ENCODE data around the gene TAS1R3. TPM values are rescaled to one million over a fixed set of nuclear protein-coding genes. Genes with fewer than 3 reads are reported as not detected.

TAS1R3 gene
- total RNA-seq, 2 experiments from 2014 or later = 1.2 to 1.3 TPM

DNA sequence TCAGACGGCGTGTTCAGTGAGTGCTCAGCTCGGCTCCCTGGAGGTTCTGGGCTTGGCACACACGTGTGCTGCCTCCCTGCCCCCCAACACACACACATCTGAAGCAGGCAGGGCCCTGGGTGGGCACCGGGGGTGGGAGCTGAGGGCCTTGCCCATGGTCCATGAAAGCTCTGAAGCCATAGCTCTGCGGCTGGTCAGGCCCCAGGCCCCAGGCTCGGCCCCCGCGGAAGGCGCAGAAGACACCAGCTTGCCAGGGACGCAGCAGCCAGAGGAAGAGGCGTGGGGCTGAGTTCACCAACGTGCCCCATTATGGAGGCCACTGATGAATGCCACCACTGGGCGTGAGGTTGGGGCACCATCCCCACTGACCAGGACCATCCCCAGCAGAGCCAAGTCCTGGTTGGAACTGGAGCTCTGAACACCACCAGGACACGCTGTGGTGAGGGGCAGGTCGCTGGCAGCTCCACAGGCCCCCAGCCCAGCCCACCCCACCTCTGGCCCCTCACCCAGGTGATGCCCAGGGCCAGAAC lies 39.8 kb downstream of the TAS1R3 start:
- Mint-ChIP-seq H3K27me3 (no peaks in the 10 kb centered on the region), H3K4me1 (peaks cover 12% of the 10 kb centered on the region), H3K36me3 (no peaks in the 10 kb centered on the region), H3K4me3 (peak overlapping the region; percentile 49), H3K9me3 (no peaks in the 10 kb centered on the region), H3K27ac (no peak overlapping the region)
- ATAC-seq (ENCODE audit: low read depth) (no peak), DNase-seq (no peak)
- POLR2A ChIA-PET = interaction anchor here (1.0 to 3.3 kb wide), 7 partner anchors 12 to 97 kb away, joined by 3 to 11 read pairs (median 6); partner anchors contain the start of genes CCNL2, MRPL20, MXRA8 and UBE2J2

DNA sequence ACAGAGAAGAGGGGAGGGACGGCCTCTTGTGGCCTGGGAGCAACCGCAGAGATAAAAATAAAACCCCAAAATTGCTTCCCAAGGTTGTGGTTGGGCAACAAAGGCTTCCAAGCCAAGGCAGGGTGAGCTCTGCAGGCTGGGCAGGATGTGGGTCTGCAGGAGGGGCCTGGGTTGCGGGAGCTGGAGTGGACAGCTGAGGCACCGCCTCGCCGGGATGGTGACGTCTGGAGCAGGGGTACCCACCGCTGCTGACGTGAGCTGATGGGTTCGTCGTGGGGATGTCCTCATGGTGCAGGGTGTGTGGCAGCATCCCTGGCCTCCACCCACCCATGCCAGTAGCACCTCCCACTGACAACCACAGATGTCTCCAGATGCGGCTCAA lies 40.3 kb downstream of the TAS1R3 start:
- H3K27ac Mint-ChIP-seq = peak overlapping the region; percentile 51
- DNase-seq = peak; percentile 78
- peak; percentile 38 for ATAC-seq (ENCODE audit: low read depth)
- H3K9me3 Mint-ChIP-seq = no peaks in the 10 kb centered on the region
- H3K4me3 Mint-ChIP-seq = peak overlapping the region; percentile 49
- H3K4me1 Mint-ChIP-seq = peaks cover 12% of the 10 kb centered on the region
- H3K36me3 Mint-ChIP-seq = no peaks in the 10 kb centered on the region
- H3K27me3 Mint-ChIP-seq = no peaks in the 10 kb centered on the region
- POLR2A ChIA-PET = interaction anchor here (0.6 to 3.3 kb wide), 9 partner anchors 13 to 185 kb away, joined by 3 to 11 read pairs (median 4); partner anchors contain the start of genes CCNL2, MRPL20, MXRA8 and UBE2J2

DNA sequence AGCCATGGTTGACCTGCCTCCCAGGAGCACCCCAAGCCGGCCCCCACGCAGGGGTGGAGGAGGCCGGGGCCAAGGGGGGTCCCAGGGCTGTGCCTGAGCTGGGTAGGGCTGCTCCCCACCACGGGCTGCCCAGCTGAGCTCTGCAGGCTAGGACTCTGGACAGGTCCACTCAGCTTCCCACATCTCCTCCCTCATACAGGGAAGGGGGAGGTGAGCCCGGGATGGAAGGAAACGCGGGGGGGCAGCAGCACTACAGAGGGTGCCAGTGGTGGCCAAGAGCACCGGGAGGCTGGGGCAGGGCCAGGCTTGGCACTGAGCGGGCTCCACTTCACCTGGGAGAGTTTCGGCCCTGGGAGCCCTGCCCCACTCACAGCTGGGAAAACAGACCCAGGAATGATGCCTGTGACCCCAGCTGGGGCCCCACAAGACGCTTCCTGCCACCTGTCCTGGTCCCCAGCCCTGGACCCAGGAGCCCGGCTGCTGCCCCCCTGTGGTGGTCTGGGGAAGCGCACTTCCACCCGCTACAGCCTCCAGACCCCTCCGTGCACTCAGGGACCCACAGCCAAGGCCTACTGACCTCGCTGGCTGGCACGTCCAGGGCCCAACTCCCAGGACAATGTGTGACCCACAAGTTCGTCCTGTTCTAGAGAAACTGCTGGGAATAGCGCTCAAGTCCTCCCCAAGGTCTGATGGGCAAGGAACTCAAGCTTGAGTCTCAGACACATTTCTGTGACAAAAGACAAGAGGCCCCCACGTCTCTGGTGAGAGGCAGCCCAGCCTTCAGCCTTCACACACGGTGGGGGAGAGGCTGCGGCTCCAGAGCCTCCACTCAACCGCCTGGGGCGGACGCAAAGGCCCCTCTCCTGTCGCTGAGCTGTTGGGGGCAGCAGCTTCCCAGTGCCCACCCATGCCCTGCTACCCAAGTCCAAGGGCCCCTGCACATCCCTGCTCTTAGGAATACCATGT lies 40.9 kb downstream of the TAS1R3 start:
- peak overlapping the region; percentile 80 for H3K27ac Mint-ChIP-seq
- H3K9me3 Mint-ChIP-seq = no peaks in the 10 kb centered on the region
- H3K27me3 Mint-ChIP-seq = no peaks in the 10 kb centered on the region
- H3K4me1 Mint-ChIP-seq = peaks cover 13% of the 10 kb centered on the region
- ATAC-seq (ENCODE audit: low read depth) (peak; percentile 33), DNase-seq (peak; percentile 88)
- POLR2A ChIA-PET = interaction anchor here (0.6 to 4.0 kb wide), 10 partner anchors 14 to 186 kb away, joined by 3 to 32 read pairs (median 5); partner anchors contain the start of genes CCNL2, MRPL20, MXRA8 and UBE2J2
- H3K36me3 Mint-ChIP-seq = no peaks in the 10 kb centered on the region
- peak overlapping the region; percentile 42 for H3K4me3 Mint-ChIP-seq

DNA sequence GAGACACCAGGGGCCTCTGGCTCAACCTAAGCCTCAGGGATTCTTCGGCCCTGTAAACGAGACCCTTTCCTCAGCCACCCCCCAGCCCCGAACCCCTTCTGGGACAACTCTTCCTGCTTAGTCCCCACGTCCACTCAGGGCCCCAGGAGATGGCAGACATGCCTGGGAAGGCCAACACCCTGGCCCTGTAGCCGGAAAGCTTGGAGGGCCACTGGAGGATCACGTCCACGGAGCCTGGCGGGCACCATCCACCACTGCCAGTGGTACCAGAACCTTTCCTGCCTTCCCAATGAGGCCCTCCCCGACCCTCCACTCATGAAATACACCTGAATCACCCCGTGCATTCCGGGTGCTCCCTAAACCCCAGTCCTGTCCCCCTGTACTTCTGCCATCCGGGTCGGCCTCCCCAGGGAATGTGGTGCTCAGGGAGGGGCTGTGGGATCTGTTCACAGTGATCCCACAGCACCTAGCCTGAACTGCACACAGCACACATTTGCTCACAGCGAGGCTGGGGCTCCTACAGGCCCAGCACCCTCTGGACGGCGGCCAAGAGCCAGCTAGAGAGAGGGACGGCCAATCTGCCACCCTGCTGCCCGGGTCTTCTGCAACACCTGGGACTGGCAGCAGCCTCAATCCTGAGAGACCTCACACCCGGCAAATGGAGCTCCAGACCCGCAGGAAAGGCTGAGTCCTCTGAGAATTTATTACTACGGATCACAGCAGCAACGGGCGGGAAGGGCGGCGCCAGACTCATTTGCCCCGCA lies 42.2 kb downstream of the TAS1R3 start:
- POLR2A ChIA-PET = interaction anchor here (2.0 to 4.0 kb wide), 2 partner anchors 26 to 33 kb away, joined by 9 to 32 read pairs; partner anchors contain the start of genes CCNL2 and MRPL20
- Mint-ChIP-seq H3K36me3 (no peaks in the 10 kb centered on the region), H3K9me3 (no peaks in the 10 kb centered on the region), H3K4me1 (peaks cover 13% of the 10 kb centered on the region), H3K27ac (no peak overlapping the region), H3K27me3 (no peaks in the 10 kb centered on the region), H3K4me3 (peak overlapping the region; percentile 80)
- ATAC-seq (ENCODE audit: low read depth) = no peak
- no peak for DNase-seq

DNA sequence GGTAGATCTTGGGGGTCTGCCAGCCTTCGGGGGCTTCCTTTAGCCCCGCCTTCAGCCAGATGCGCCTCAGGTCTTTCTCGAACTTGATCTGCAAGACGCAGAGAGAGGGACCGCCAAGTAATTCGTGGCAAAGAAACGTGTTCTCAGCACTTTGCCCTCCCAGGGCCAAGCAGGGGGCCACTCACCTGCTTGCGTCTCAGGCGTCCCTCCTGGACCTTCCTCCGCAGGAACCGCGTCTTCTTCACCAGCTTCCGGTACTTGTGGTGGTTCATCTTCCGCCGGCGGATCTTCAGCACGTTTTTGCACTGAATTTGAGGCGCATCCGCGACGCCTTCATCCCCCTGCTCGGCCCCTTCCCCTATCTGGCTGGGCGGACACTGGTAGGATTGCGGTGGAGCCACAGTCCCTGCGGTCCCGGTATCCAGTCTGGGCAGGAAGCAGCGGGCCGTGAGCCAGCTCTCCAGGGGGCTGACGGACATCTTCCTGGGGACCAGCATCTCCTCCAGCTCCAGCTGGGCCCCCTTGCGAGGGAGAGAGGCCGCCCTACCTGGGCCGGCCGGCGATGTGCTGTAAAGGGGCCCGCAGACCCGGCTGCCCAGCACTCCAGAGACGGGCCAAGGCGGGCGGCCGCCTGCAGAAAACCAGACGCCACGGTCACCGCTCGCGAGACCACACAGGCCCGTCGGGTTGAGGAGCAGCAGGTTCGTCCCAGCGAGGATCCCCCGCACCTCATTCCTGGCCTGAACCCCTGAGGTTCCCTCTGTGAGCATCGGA lies 42.9 kb downstream of the TAS1R3 start:
- H3K27ac Mint-ChIP-seq = peak overlapping the region; percentile 95
- no peaks in the 10 kb centered on the region for H3K9me3 Mint-ChIP-seq
- POLR2A ChIA-PET = interaction anchor here (0.5 to 4.0 kb wide), 6 partner anchors 15 to 335 kb away, joined by 3 to 45 read pairs (median 4); partner anchors contain the start of genes CCNL2 and MRPL20
- ATAC-seq (ENCODE audit: low read depth) (no peak), DNase-seq (no peak)
- peaks cover 13% of the 10 kb centered on the region for H3K4me1 Mint-ChIP-seq
- H3K36me3 Mint-ChIP-seq = no peaks in the 10 kb centered on the region
- H3K4me3 Mint-ChIP-seq = peak overlapping the region; percentile 80
- no peaks in the 10 kb centered on the region for H3K27me3 Mint-ChIP-seq

DNA sequence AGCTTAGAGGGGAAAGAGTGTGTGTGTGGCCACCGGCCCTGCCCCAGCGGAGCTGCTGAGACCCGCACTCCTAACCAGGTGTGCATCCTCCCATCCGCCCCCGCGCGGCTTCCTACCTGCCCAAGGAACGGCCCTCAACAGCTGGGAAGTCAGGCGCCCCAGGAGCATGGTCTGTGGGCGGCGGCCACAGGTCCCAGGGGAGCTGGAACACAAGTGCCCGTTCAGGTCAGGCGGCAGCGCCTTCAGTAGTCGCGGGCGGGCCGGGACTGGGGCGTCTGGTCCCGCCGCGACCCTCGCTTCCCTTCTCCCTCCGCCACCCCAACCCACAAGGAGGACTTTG lies 43.5 kb downstream of the TAS1R3 start:
- ATAC-seq (ENCODE audit: low read depth) (no peak), DNase-seq (no peak)
- Mint-ChIP-seq H3K4me1 (peaks cover 13% of the 10 kb centered on the region), H3K4me3 (peak overlapping the region; percentile 80), H3K9me3 (no peaks in the 10 kb centered on the region), H3K27me3 (no peaks in the 10 kb centered on the region), H3K27ac (peak overlapping the region; percentile 95), H3K36me3 (no peaks in the 10 kb centered on the region)
- POLR2A ChIA-PET = interaction anchor here (0.5 to 4.0 kb wide), 14 partner anchors 15 to 362 kb away, joined by 3 to 45 read pairs (median 4); partner anchors contain the start of genes CCNL2, MIB2 and MRPL20

DNA sequence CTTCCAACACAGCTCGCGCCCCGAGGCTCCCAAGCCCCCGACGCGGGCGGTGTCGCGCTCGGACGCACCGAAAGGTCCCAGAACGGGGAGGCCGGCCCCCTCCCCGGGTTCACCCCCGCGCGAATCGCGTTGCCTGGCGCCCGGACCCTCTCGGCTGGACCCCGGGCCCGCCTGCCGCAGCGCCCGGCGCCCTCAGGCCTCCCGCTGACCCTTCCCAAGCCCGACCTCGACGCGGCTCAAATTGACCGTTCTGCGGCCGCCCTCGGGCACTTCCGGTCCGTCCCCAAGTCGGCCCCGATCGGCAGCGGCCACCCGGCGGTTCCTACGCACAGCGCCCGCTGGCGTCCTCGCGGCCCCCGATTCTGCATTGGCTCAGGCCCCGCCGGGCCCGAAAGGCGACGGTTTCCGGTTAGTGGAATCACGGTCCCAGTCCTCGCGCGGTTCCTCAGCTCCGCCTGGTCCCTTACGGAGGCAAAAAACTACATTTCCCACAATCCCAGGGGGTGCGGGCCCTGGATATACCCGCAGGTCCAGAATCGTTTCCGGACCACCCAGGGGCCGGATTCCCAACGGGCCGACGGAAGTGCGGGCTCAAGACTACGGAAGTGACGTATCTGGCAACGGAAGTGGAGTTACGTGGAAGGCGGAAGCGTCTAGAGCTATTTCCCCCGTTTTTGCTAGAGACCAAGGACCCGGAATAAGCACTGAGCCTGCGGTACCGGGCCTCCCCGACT lies 44.0 kb downstream of the TAS1R3 start, which contains the start of gene AURKAIP1:
Gene AURKAIP1, minus strand, starts transcription at position 279 of the 734 bp plus-strand sequence. CDS start 451 bp downstream, outside the sequence.
- DNase-seq (peak; percentile 89), ATAC-seq (ENCODE audit: low read depth) (peak; percentile 87)
- Mint-ChIP-seq H3K4me3 (peak within 1 kb of the TSS; percentile 91), H3K27ac (peak within 1 kb of the TSS; percentile 95), H3K4me1 (peaks cover 13% of the 10 kb centered on the region), H3K36me3 (no peaks in the 10 kb centered on the region), H3K9me3 (no peaks in the 10 kb centered on the region), H3K27me3 (no peaks in the 10 kb centered on the region)
- POLR2A ChIA-PET = interaction anchor here (0.5 to 4.0 kb wide), 19 partner anchors 16 to 363 kb away, joined by 3 to 45 read pairs (median 3); partner anchors contain the start of genes ANKRD65, CCNL2, MIB2 and MRPL20

DNA sequence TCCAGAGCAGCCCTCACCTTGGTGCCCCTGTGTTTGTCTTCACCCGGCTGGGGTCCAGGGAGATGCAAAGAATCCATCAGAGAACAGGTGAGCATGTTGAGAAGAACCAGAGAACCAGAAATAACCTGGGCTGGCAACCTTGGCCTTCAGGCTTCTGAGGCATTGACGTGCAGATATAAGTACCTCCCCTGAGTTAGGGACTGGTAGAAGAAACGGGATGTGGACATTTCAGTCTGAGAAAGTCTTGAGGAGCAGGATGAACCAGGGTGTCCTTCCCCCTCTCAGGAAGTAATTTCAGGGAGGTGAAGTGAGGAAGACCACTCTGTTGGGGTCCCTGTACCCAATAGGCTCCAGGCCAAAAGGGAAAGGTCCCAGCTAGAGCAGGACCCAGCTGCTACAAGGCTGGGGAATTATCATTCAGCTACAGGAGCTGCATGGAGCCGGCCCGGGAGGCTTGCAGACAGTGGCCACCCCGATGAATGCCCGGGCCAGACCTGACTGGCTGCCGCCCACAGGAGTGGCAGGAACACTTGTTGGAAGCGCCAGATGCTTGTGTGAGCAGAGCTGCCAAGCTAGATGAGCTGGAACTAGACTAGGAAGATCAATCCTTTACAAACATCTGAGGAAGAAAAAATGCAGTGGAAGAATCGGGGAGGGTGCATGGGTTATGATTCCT lies 45.6 kb downstream of the TAS1R3 start:
- POLR2A ChIA-PET = interaction anchor here (0.7 to 4.0 kb wide), 4 partner anchors 23 to 123 kb away, joined by 3 to 45 read pairs (median 20); partner anchors contain the start of genes CCNL2 and MRPL20
- Mint-ChIP-seq H3K9me3 (no peaks in the 10 kb centered on the region), H3K27ac (peak overlapping the region; percentile 95), H3K4me1 (peaks cover 9% of the 10 kb centered on the region), H3K36me3 (no peaks in the 10 kb centered on the region), H3K27me3 (no peaks in the 10 kb centered on the region), H3K4me3 (no peak overlapping the region)
- DNase-seq = no peak
- ATAC-seq (ENCODE audit: low read depth) = no peak

DNA sequence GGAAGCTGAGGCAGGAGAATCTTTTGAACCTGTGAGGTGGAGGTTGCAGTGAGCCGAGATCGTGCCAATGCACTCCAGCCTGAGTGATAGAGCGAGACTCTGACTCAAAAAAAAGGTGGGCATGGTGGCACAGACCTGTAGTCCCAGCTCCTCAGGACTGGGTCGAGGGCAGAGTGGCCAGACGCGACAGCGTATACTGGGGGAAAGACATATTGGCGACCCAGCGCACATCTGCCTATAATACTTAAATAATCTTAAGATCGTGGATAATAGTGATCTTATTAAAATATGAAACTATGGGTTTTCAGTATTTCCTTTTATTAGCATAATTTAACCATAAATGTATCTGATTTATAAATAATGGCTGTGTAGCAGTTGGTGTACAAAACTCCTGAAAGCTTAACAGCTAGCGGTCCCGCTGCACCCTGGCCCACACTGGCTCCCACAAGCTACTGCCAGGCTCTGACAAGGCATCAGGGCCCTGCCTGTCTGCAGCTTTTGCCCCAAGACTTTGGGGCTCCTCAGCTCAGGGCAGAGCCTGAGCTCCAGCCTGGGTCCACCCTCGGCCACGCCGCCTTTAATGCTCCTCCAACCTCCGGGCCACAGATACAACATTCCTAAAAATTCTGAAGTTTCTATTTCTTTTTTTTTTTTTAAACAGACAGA lies 46.6 kb downstream of the TAS1R3 start:
- no peaks in the 10 kb centered on the region for H3K36me3 Mint-ChIP-seq
- no peaks in the 10 kb centered on the region for H3K9me3 Mint-ChIP-seq
- peaks cover 7% of the 10 kb centered on the region for H3K4me1 Mint-ChIP-seq
- POLR2A ChIA-PET = interaction anchor here (0.7 to 1.3 kb wide), 2 partner anchors 22 to 122 kb away, joined by 3 to 8 read pairs; partner anchors contain the start of gene CCNL2
- no peaks in the 10 kb centered on the region for H3K27me3 Mint-ChIP-seq
- ATAC-seq (ENCODE audit: low read depth) = no peak
- no peak overlapping the region for H3K27ac Mint-ChIP-seq
- no peak for DNase-seq
- no peak overlapping the region for H3K4me3 Mint-ChIP-seq

DNA sequence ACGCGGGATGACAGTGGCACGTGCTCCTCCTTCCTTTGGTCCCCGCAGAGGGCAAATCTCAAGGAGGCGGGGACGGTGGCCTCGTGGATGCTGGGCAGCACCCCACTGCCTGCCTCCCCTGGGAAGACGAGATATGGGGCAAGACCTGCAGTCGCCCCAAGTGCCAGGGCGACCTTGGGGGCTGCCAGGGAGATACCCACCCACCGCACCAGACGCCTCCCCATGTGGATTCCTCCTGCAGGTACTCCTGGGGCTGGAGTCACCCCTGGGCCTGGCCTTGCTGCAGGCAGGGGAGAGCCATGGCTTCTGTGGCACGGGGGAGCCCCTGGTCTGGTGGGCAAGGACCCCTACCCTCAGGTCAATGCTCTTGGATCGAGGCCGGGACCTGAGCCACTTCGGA lies 49.8 kb downstream of the TAS1R3 start:
- Mint-ChIP-seq H3K27me3 (no peaks in the 10 kb centered on the region), H3K9me3 (no peaks in the 10 kb centered on the region), H3K27ac (no peak overlapping the region), H3K36me3 (no peaks in the 10 kb centered on the region), H3K4me1 (peaks cover 2% of the 10 kb centered on the region), H3K4me3 (no peak overlapping the region)
- POLR2A ChIA-PET = interaction anchor here (1.3 kb wide), 1 partner anchor 18 kb away, joined by 4 read pairs; the partner anchor contains the start of gene CCNL2
- ATAC-seq (ENCODE audit: low read depth) = no peak
- no peak for DNase-seq

DNA sequence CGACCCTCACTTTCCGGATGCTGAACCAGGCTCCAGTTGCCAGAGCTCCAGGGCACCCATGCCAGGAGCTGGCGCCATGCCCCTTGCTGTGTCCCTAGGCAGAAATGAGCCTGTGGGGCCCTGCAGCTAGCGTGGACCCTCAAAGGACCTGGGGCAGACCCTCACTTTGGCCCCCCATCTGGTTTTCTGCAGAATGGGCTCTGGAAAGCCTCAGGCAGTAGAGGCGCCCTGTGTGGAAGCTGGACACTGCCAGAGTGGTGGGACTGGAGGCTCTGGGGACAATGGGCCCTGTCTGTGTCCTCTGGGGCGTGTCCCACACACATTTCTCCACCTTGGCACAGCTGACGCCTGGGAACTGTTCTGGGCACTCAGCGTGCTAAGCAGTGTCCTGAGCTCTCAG lies 50.2 kb downstream of the TAS1R3 start:
- H3K9me3 Mint-ChIP-seq = no peaks in the 10 kb centered on the region
- POLR2A ChIA-PET = interaction anchor here (1.3 kb wide), 1 partner anchor 18 kb away, joined by 4 read pairs; the partner anchor contains the start of gene CCNL2
- ATAC-seq (ENCODE audit: low read depth) (no peak), DNase-seq (no peak)
- H3K4me3 Mint-ChIP-seq = no peak overlapping the region
- no peak overlapping the region for H3K27ac Mint-ChIP-seq
- peaks cover 2% of the 10 kb centered on the region for H3K4me1 Mint-ChIP-seq
- no peaks in the 10 kb centered on the region for H3K27me3 Mint-ChIP-seq
- no peaks in the 10 kb centered on the region for H3K36me3 Mint-ChIP-seq
